Ishikawa (cell line): ENCODE results near the gene CEACAM1.

Experiments
- CEBPB ChIP-seq: IDR thresholded peaks from 2 replicates; pipeline ENCODE4 v1.6.1; 2012
- CREB1 ChIP-seq: IDR thresholded peaks from 2 replicates; pipeline ENCODE4 v1.6.1; 2012; ENCODE audit warnings: low read depth
- EGR1 ChIP-seq: IDR thresholded peaks from 2 replicates; pipeline ENCODE4 v1.6.1; 2012
- FOXM1 ChIP-seq: IDR thresholded peaks from 2 replicates; pipeline ENCODE4 v1.6.1; 2012; ENCODE audit warnings: low read depth, borderline replicate concordance
- RAD21 ChIP-seq: IDR thresholded peaks from 2 replicates; pipeline ENCODE4 v1.6.1; 2012; ENCODE audit warnings: low read depth
- TAF1 ChIP-seq: IDR thresholded peaks from 2 replicates; pipeline ENCODE4 v1.6.1; 2012; ENCODE audit warnings: low read depth, mild to moderate bottlenecking
- TCF12 ChIP-seq: IDR thresholded peaks from 2 replicates; pipeline ENCODE4 v1.6.1; 2012; ENCODE audit warnings: low read depth
- TEAD4 ChIP-seq: IDR thresholded peaks from 2 replicates; pipeline ENCODE4 v1.6.1; 2012
- YY1 ChIP-seq: IDR thresholded peaks from 2 replicates; pipeline ENCODE4 v1.6.1; 2012; ENCODE audit warnings: low read depth
- ZBTB7A ChIP-seq: IDR thresholded peaks from 2 replicates; pipeline ENCODE4 v1.6.1; 2012; ENCODE audit warnings: low read depth
- TF ChIP-seq, protein P1 (sequence below): IDR thresholded peaks from 2 replicates; pipeline ENCODE4 v1.6.1; 2012; ENCODE audit warnings: low read depth, mild to moderate bottlenecking
- TF ChIP-seq, protein P2 (sequence below): IDR thresholded peaks from 2 replicates; pipeline ENCODE4 v1.6.1; 2012
- TF ChIP-seq, protein P3 (sequence below): IDR thresholded peaks from 2 replicates; pipeline ENCODE4 v1.6.1; 2012

The CEACAM1 gene

DNA sequence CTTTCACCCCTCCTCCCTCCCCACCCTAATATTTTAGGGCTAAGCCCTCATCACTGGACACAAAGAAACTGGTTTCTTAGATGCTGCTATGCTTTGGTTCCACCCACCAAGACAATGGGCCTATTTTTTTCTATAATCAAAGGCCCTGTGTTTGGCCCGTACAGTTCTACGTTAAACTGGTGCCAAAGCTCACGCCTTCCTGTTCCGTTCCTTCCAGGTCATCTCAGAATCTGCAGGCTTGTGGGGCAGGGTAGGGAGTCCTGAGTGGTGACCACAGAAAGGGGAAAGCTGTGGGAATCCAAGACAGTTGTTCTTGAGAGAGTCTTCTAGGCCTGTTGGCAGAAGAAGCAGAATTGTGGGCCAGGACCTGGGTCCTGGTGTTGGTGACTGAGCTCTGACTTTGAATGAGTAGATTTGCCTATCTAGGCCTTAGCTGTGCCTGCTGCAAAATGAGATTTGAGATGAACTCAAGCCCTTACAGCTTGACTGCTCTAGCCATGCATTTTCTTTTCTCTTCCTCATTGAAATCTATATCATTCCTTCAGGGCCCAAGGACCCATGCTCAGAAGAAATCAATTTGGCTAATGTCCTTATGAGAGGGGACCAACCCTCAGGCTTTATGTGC is 66.5 kb downstream of the CEACAM1 start:
- no peak for TF ChIP-seq CEBPB
- no peak for TF ChIP-seq FOXM1
- TF ChIP-seq CREB1, result no peak
- TF ChIP-seq ZBTB7A, result no peak
- TF ChIP-seq TAF1, result no peak
- TF ChIP-seq RAD21, result no peak
- TF ChIP-seq, protein P1, sequence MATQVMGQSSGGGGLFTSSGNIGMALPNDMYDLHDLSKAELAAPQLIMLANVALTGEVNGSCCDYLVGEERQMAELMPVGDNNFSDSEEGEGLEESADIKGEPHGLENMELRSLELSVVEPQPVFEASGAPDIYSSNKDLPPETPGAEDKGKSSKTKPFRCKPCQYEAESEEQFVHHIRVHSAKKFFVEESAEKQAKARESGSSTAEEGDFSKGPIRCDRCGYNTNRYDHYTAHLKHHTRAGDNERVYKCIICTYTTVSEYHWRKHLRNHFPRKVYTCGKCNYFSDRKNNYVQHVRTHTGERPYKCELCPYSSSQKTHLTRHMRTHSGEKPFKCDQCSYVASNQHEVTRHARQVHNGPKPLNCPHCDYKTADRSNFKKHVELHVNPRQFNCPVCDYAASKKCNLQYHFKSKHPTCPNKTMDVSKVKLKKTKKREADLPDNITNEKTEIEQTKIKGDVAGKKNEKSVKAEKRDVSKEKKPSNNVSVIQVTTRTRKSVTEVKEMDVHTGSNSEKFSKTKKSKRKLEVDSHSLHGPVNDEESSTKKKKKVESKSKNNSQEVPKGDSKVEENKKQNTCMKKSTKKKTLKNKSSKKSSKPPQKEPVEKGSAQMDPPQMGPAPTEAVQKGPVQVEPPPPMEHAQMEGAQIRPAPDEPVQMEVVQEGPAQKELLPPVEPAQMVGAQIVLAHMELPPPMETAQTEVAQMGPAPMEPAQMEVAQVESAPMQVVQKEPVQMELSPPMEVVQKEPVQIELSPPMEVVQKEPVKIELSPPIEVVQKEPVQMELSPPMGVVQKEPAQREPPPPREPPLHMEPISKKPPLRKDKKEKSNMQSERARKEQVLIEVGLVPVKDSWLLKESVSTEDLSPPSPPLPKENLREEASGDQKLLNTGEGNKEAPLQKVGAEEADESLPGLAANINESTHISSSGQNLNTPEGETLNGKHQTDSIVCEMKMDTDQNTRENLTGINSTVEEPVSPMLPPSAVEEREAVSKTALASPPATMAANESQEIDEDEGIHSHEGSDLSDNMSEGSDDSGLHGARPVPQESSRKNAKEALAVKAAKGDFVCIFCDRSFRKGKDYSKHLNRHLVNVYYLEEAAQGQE, result no peak
- no peak for TF ChIP-seq EGR1
- TF ChIP-seq, protein P2, sequence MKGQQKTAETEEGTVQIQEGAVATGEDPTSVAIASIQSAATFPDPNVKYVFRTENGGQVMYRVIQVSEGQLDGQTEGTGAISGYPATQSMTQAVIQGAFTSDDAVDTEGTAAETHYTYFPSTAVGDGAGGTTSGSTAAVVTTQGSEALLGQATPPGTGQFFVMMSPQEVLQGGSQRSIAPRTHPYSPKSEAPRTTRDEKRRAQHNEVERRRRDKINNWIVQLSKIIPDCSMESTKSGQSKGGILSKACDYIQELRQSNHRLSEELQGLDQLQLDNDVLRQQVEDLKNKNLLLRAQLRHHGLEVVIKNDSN, result no peak
- TF ChIP-seq YY1, result no peak

DNA sequence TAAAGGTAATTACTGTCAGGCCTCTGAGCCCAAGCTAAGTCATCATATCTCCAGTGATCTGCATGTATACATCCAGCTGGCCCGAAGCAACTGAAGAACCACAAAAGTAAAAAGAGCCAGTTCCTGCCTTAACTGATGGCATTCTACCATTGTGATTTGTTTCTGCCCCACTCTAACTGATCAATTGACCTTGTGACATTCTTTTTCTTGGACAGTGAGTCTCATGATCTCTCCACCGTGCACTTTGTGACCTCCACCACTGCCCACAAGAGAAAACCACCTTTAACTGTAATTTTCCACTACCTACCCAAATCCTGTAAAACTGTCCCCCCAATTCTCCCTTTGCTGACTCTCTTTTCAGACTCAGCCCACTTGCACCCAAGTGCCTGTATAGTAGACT is 68.4 kb downstream of the CEACAM1 start:
- TF ChIP-seq TCF12 (no peak), ZBTB7A (no peak), YY1 (no peak), TEAD4 (no peak), TAF1 (no peak), CREB1 (no peak), EGR1 (no peak), CEBPB (no peak)
- TF ChIP-seq, protein P1, result no peak
- TF ChIP-seq, protein P3, sequence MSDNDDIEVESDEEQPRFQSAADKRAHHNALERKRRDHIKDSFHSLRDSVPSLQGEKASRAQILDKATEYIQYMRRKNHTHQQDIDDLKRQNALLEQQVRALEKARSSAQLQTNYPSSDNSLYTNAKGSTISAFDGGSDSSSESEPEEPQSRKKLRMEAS, result no peak
- TF ChIP-seq, protein P2, result no peak
